Activated CD8-positive, alpha-beta memory T cell treated with anti-CD3 and anti-CD28 coated beads, Interleukin-2, amount 50 U/mL, for 24 hours (primary cell): ENCODE data around the gene UBXN11.

Source experiments
- DNase-seq: peaks from one replicate; pipeline ENCODE4 v3.0.0-alpha.2; 2020; ENCODE audit errors: extremely low read depth

The UBXN11 gene

GRCh38 chr1:26268290-26269197 is 37.9 kb downstream of the UBXN11 start:
- no peak for DNase-seq

GRCh38 chr1:26265405-26265804 is 41.0 kb downstream of the UBXN11 start:
- no peak for DNase-seq

- no peak for DNase-seq
These were observed 43.2 kb downstream of the UBXN11 start for GRCh38 chr1:26263212-26263611.

- no peak for DNase-seq
These were observed 46.9 kb downstream of the UBXN11 start for GRCh38 chr1:26259578-26259977.

- no peak for DNase-seq
These were observed 47.4 kb downstream of the UBXN11 start for GRCh38 chr1:26259005-26259404.

GRCh38 chr1:26257222-26257621 is 49.2 kb downstream of the UBXN11 start:
- no peak for DNase-seq

GRCh38 chr1:26254404-26254803 is 52.0 kb downstream of the UBXN11 start:
- DNase-seq = no peak

GRCh38 chr1:26252718-26253117 is 53.7 kb downstream of the UBXN11 start:
- DNase-seq = no peak

- DNase-seq = no peak
These were observed 66.5 kb downstream of the UBXN11 start for GRCh38 chr1:26239936-26240335.

GRCh38 chr1:26237230-26237966 is 69.0 kb downstream of the UBXN11 start:
- no peak for DNase-seq

- DNase-seq = no peak
These were observed 71.6 kb downstream of the UBXN11 start for GRCh38 chr1:26234644-26235370.

GRCh38 chr1:26233903-26234643 is 72.4 kb downstream of the UBXN11 start, which contains the start of gene CEP85:
Gene CEP85 (plus strand): TSS chr1:26234200. CDS start chr1:26239784, 5,584 bp downstream.
- DNase-seq = peak; percentile 95
